ENCODE results near the gene HNRNPLL. TPM values are rescaled to one million over a fixed set of nuclear protein-coding genes. Genes with fewer than 3 reads are reported as not detected.
"Not testable (repeated sequence)": the region's sequence is repeated elsewhere in the genome, so short reads cannot be mapped to it uniquely, and the experiment has no call there.

HNRNPLL gene
- total and polyA plus RNA-seq, 11 donors: 6.9 to 33.2 (median 23.2) TPM

DNA sequence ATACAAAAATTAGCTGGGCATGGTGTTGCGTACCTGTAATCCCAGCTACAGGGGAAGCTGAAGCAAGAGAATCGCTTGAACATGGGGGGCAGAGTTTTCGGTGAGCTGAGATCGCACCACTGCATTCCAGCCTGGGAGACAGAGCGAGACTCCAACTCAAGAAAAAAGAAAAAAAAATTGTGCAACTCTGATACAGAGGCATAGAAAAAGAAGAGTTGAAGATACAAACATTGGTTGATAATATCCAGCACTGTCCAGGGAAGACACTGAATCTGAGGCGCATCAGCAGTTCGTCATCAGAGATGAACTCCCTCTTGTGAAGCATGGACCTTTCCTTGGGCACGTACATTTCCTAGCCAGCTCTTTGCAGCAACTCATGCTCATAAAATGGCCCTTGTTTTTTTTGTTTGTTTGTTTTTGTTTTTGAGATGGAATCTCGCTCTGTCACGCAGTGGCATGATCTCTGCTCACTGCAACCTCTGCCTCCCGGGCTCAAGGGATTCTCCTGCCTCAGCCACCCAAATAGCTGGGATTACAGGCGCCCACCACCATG lies 46.5 kb upstream of the HNRNPLL start:
- ATAC-seq (no peak), DNase-seq (no peak)
- no peaks in the 10 kb centered on the region for H3K27me3 ChIP-seq
- peaks cover 0 to 52% (median 0%) of the 10 kb centered on the region in 12 donors for H3K4me1 ChIP-seq
- H3K4me3 ChIP-seq: no peak overlapping the region
- intact Hi-C loops (cut with DNase I): no loop called here
- no peak for TF ChIP-seq POLR2A (IDR thresholded peaks at IDR 0.05)
- TF ChIP-seq CTCF (IDR thresholded peaks at IDR 0.05): no peak
- no peaks in the 10 kb centered on the region for H3K36me3 ChIP-seq
- no peak overlapping the region for H3K27ac ChIP-seq
- H3K9me3 ChIP-seq: no peaks in the 10 kb centered on the region
- 91 to 95% (median 94%) methylated on average over 12 of the region's 12 CpGs for WGBS, 4 donors

DNA sequence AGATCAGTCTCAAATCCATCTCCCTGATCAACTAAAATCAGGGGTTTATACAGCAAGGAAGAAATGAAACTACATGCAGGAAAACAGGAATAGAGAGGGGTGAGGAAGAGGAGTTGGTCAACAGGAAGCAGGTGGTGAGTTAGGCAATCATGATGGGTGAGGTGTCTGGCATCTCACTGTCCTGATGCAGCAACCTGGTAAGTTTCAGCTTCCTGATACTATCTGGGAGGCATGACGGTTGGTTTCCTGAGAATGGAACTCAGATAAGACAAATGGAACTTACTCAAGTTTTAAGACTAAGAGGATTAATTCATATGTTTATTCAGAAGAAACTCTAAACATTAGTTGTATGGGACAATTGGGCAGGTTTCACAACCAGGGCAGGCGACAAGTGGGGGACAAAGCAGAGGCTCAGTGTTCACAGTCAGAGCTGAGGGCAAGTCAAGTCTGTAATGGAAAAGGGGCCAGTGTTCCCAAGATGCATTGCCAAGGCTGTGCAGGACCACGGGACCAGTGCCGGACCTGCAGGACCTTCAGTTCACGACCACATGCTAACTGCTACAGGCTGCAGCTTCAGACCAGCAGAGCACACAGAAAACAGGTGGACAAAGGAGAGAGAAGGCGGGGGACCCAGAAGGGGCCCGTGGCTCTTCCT lies 45.5 kb upstream of the HNRNPLL start:
- WGBS, 4 donors: 84 to 89% (median 86%) methylated on average over 7 of the region's 7 CpGs
- DNase-seq (no peak), ATAC-seq (no peak)
- H3K36me3 ChIP-seq: no peaks in the 10 kb centered on the region
- TF ChIP-seq CTCF (IDR thresholded peaks at IDR 0.05): no peak
- no peak for TF ChIP-seq POLR2A (IDR thresholded peaks at IDR 0.05)
- H3K27ac ChIP-seq: no peak overlapping the region
- H3K4me3 ChIP-seq: no peak overlapping the region
- H3K27me3 ChIP-seq: no peaks in the 10 kb centered on the region
- intact Hi-C loops (cut with DNase I): no loop called here
- H3K9me3 ChIP-seq: peaks cover 0 to 1% (median 0%) of the 10 kb centered on the region in 12 donors
- peaks cover 0 to 43% (median 0%) of the 10 kb centered on the region in 12 donors for H3K4me1 ChIP-seq

GRCh38 chr2:38643683-38644511 lies 41.2 kb upstream of the HNRNPLL start:
- peaks cover 0 to 19% (median 0%) of the 10 kb centered on the region in 12 donors for H3K4me1 ChIP-seq
- H3K27me3 ChIP-seq; ATAC-seq; H3K36me3 ChIP-seq; H3K9me3 ChIP-seq; H3K4me3 ChIP-seq; DNase-seq; intact Hi-C loops (cut with DNase I): not testable (repeated sequence)
- 87 to 89% (median 88%) methylated on average over 16 of the region's 16 CpGs for WGBS, 4 donors
- H3K27ac ChIP-seq: peak overlapping the region in 1 of 12 donors; percentile 21

DNA sequence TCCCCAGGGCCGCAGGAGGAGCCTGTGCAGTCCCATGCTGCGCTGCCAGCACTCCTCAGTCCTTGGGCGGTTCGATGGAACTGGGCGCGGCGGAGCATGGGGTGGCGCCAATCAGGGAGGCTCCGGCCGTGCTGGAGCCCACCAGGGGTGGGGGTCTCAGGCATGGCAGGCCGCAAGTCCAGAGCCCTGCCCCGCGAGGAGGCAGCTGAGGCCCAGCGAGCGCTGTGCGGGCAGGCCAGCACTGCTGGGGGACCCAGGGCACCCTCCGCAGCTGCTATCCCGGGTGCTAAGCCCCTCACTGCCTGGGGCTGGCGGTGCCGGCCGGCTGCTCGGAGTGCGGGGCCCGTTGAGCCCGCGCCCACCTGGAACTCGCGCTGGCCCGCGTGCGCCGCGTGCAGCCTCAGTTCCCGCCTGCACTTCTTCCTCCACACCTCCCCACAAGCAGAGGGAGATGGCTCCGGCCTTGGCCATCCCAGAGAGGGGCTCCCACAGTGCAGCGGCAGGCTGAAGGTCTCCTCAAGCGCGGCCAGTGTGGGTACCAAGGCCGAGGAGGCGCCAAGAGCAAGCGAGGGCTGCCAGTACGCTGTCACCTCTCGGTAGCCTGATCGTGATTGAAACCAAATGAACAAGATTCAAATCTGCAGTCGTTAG lies 40.4 kb upstream of the HNRNPLL start:
- peak overlapping the region in 1 of 12 donors; percentile 21 for H3K27ac ChIP-seq
- 95 to 97% (median 97%) methylated on average over 33 to 45 of the region's 45 CpGs for WGBS, 4 donors
- intact Hi-C loops (cut with DNase I): no loop called here
- no peak for ATAC-seq
- H3K4me3 ChIP-seq: no peak overlapping the region
- peaks cover 0 to 11% (median 0%) of the 10 kb centered on the region in 12 donors for H3K4me1 ChIP-seq
- TF ChIP-seq POLR2A (IDR thresholded peaks at IDR 0.05) (no peak), CTCF (IDR thresholded peaks at IDR 0.05) (no peak)
- H3K36me3 ChIP-seq: no peaks in the 10 kb centered on the region
- H3K9me3 ChIP-seq: peaks cover 0 to 3% (median 0%) of the 10 kb centered on the region in 12 donors
- H3K27me3 ChIP-seq: no peaks in the 10 kb centered on the region
- DNase-seq: no peak

DNA sequence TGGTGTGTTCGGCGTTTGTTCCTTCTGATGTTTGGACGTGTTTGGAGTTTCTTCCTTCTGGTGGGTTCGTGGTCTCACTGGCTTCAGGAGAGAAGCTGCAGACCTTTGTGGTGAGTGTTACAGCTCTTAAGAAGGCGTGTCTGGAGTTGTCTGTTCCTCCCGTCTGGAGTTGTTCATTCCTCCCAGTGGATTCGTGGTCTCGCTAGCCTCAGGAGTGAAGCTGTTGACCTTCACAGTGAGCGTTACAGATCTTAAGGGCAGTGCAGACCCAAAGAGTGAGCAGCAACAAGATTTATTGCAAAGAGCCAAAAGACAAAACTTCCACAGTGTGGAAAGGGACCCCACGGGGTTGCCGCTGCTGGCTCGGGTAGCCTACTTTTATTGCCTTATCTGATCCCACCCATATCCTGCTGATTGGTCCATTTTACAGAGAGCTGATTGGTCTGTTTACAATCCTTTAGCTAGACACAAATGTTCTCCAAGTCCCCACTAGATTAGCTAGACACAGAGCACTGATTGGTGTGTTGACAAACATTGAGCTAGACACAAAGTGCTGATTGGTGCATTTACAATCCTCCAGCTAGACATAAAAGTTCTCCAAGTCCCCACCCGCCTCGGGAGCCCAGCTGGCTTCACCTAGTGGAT lies 39.8 kb upstream of the HNRNPLL start:
- H3K4me3 ChIP-seq; H3K4me1 ChIP-seq; H3K36me3 ChIP-seq; intact Hi-C loops (cut with DNase I); DNase-seq; H3K27me3 ChIP-seq; H3K27ac ChIP-seq; ATAC-seq; H3K9me3 ChIP-seq: not testable (repeated sequence)
- WGBS, 4 donors: 89 to 93% (median 92%) methylated on average over 12 to 14 of the region's 14 CpGs

All from heart left ventricle (tissue), 16 donors.